ENCODE results near the gene ZDHHC5. TPM values are rescaled to one million over a fixed set of nuclear protein-coding genes. Genes with fewer than 3 reads are reported as not detected.

Gene ZDHHC5
- total and polyA plus RNA-seq, 2 of the 13 experiments (the other 11 are each of a cell fraction or from before 2014, with no cell fraction given): 26.6 to 34.0 TPM

- TF ChIP-seq CSRNP2 (CRISPR knock-in tag; conservative IDR thresholded peaks at IDR 0.05; ENCODE audit: low read depth) (no peak), PAWR (CRISPR knock-in tag; IDR thresholded peaks at IDR 0.05; ENCODE audit: borderline replicate concordance) (no peak), TCF7 (IDR thresholded peaks at IDR 0.05; ENCODE audit: low read depth) (no peak), TMF1 (CRISPR knock-in tag; IDR thresholded peaks at IDR 0.05; ENCODE audit: low read depth) (no peak), RORA (CRISPR knock-in tag; IDR thresholded peaks at IDR 0.05) (no peak), MXI1 (IDR thresholded peaks at IDR 0.05; ENCODE audit: borderline replicate concordance, low read depth, low read length) (peak; percentile 93; the same call in 2 of the 3 replicates), FOSL1 (CRISPR knock-in tag; IDR thresholded peaks at IDR 0.05; ENCODE audit: borderline replicate concordance) (no peak), ZFYVE20 (CRISPR knock-in tag; IDR thresholded peaks at IDR 0.05; ENCODE audit: borderline replicate concordance, low read depth) (no peak), ATF7 (IDR thresholded peaks at IDR 0.05) (no peak), ATF7 (CRISPR knock-in tag; IDR thresholded peaks at IDR 0.05) (no peak), ZFP36 (IDR thresholded peaks at IDR 0.05; ENCODE audit: borderline replicate concordance, low read depth, low read length, partially characterized antibody) (no peak), ATRX (CRISPR knock-in tag; IDR thresholded peaks at IDR 0.05; ENCODE audit: borderline replicate concordance) (no peak), RARA (CRISPR knock-in tag; IDR thresholded peaks at IDR 0.05) (peak; percentile 2), ZMYM3 (CRISPR knock-in tag; IDR thresholded peaks at IDR 0.05) (no peak), ZFP37 (CRISPR knock-in tag; IDR thresholded peaks at IDR 0.05; ENCODE audit: borderline replicate concordance) (no peak), ZNF160 (CRISPR knock-in tag; IDR thresholded peaks at IDR 0.05) (no peak), MTA1 (CRISPR knock-in tag; IDR thresholded peaks at IDR 0.05; ENCODE audit: borderline replicate concordance) (no peak), DMAP1 (CRISPR knock-in tag; IDR thresholded peaks at IDR 0.05) (peak; percentile 87), ATF1 (CRISPR knock-in tag; IDR thresholded peaks at IDR 0.05) (no peak), PLSCR1 (CRISPR knock-in tag; IDR thresholded peaks at IDR 0.05; ENCODE audit: borderline replicate concordance) (no peak), MAZ (IDR thresholded peaks at IDR 0.05; ENCODE audit: borderline replicate concordance, low read depth, low read length) (no peak; the same call in 1 of the 2 replicates), MAZ (CRISPR knock-in tag; IDR thresholded peaks at IDR 0.05; ENCODE audit: low read depth) (peak; percentile 76), CBX5 (CRISPR knock-in tag; IDR thresholded peaks at IDR 0.05; ENCODE audit: borderline replicate concordance) (peak; percentile 70; the same call in 1 of the 2 replicates), KDM5A (IDR thresholded peaks at IDR 0.05; ENCODE audit: borderline replicate concordance, low read length) (peak; percentile 59; the same call in 1 of the 2 replicates), NBN (conservative IDR thresholded peaks at IDR 0.05) (no peak), ATF5 (CRISPR knock-in tag; IDR thresholded peaks at IDR 0.05; ENCODE audit: low read depth) (no peak), ZNF790 (CRISPR knock-in tag; IDR thresholded peaks at IDR 0.05; ENCODE audit: borderline replicate concordance) (peak; percentile 48; the same call in 1 of the 2 replicates), YEATS4 (CRISPR knock-in tag; IDR thresholded peaks at IDR 0.05; ENCODE audit: borderline replicate concordance) (peak; percentile 84), ELF3 (CRISPR knock-in tag; IDR thresholded peaks at IDR 0.05) (peak; percentile 74)
Observed at GRCh38 chr11:57741132-57742086, 73.5 kb downstream of the ZDHHC5 start, which contains the start of gene SELENOH (continued).
